ENCODE measurements around the gene GRAP2. TPM values are rescaled to one million over a fixed set of nuclear protein-coding genes. Genes with fewer than 3 reads are reported as not detected.

The GRAP2 gene
- total RNA-seq, 4 donors from 2014 or later, result 1.4 to 5.8 (median 3.9) TPM

- H3K27ac ChIP-seq (replicated peaks in 1 of 4), result no peak overlapping the region
- peaks cover 0 to 47% (median 0%) of the 10 kb centered on the region in 4 donors for H3K27me3 ChIP-seq
- 78% methylated on average over 5 of the region's 5 CpGs for WGBS
- no peaks in the 10 kb centered on the region for H3K9me3 ChIP-seq
- intact Hi-C loops (cut with DNase I), result no loop called here
- no peaks in the 10 kb centered on the region for H3K36me3 ChIP-seq
- H3K4me3 ChIP-seq, result no peak overlapping the region
- TF ChIP-seq CTCF (IDR thresholded peaks at IDR 0.05) (no peak), EP300 (IDR thresholded peaks at IDR 0.05) (no peak), POLR2A (IDR thresholded peaks at IDR 0.05; ENCODE audit: low read depth) (no peak), POLR2AphosphoS5 (IDR thresholded peaks at IDR 0.05) (no peak)
- DNase-seq (ENCODE audit: extremely low spot score), result no peak
- H3K4me1 ChIP-seq, result no peaks in the 10 kb centered on the region
Observed at GRCh38 chr22:39926753-39927152, 25.9 kb downstream of the GRAP2 start.

DNA sequence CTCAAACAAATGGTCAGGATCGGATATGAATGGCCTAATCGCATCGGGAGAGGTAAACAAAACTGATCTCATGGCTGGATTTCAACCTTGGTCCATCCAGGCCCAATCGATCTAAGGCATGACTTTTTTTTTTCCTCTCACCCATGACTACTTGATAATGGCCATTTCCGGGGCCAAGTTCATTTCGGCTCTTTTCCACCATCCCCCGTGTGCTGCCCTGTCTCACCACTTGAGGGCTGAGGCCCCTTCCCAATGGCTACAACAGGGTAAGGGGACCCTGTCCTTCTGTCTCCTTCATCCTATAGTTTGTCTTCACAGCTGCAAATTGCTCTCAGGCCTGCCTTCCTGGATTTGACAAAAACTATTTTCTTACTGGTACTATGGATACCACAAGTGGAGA, 26.7 kb downstream of the GRAP2 start:
- Histone ChIP-seq H3K4me3 (no peak overlapping the region), H3K27ac (replicated peaks in 1 of 4) (no peak overlapping the region), H3K27me3 (peaks cover 0 to 52% (median 0%) of the 10 kb centered on the region in 4 donors), H3K36me3 (no peaks in the 10 kb centered on the region), H3K4me1 (no peaks in the 10 kb centered on the region), H3K9me3 (no peaks in the 10 kb centered on the region)
- no peak for DNase-seq (ENCODE audit: extremely low spot score)
- no peak for TF ChIP-seq EP300 (IDR thresholded peaks at IDR 0.05)
- no peak for TF ChIP-seq CTCF (IDR thresholded peaks at IDR 0.05)
- no peak for TF ChIP-seq POLR2AphosphoS5 (IDR thresholded peaks at IDR 0.05)
- no peak for TF ChIP-seq POLR2A (IDR thresholded peaks at IDR 0.05; ENCODE audit: low read depth)
- intact Hi-C loops (cut with DNase I), result no loop called here
- 67% methylated on average over 7 of the region's 7 CpGs for WGBS

DNA sequence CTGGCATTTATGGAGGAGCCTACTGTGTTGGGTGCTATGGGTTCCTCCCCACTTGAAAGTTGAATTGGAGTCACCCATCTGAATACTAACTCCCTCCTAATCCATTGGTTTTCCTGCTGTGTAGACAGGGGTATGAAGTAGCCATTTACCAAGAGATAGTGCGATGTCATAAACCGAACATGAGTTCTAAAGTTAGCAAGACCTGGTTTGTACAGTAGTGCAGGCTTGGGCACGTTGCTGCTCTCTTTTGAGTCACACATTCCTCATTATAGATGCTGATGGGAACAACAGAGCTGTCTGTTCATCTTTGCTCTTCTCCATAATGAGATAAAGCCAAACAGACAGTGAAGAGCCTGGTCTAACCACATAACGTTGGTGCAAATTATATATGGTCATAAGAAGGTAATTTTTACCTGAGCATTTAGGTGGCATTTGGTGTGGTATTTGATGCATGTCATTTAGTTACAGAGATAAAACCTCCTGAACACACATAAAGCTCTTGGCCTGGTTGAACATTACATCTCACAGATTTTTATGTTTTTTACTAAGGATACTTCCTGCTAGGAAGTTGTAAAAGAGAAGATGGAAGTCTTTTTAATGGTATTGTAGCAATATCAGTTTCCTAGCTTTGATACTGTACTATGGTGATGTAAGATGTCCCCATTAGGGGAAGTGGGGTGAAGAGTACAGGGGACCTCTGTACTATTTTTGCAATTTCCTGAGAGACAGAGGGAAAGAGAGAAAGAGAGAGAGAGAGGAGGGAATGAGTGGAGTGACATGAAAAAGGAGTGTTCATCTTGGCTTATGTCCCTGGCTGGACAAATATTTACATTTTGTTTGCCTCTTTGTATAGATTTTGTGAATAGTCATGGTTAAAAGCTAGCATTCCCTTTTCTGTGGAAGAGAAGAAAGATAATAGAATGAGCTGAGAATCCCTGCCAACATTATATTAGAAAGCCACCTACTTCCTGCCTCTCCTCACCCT, 27.9 kb downstream of the GRAP2 start:
- H3K9me3 ChIP-seq, result no peaks in the 10 kb centered on the region
- no peak overlapping the region for H3K27ac ChIP-seq (replicated peaks in 1 of 4)
- TF ChIP-seq POLR2AphosphoS5 (IDR thresholded peaks at IDR 0.05) (no peak), EP300 (IDR thresholded peaks at IDR 0.05) (no peak), POLR2A (IDR thresholded peaks at IDR 0.05; ENCODE audit: low read depth) (no peak), CTCF (IDR thresholded peaks at IDR 0.05) (no peak)
- peaks cover 0 to 55% (median 0%) of the 10 kb centered on the region in 4 donors for H3K27me3 ChIP-seq
- WGBS, result 76% methylated on average over 4 of the region's 4 CpGs
- H3K36me3 ChIP-seq, result no peaks in the 10 kb centered on the region
- no peak for DNase-seq (ENCODE audit: extremely low spot score)
- H3K4me1 ChIP-seq, result no peaks in the 10 kb centered on the region
- no peak overlapping the region for H3K4me3 ChIP-seq
- intact Hi-C loops (cut with DNase I), result no loop called here

DNA sequence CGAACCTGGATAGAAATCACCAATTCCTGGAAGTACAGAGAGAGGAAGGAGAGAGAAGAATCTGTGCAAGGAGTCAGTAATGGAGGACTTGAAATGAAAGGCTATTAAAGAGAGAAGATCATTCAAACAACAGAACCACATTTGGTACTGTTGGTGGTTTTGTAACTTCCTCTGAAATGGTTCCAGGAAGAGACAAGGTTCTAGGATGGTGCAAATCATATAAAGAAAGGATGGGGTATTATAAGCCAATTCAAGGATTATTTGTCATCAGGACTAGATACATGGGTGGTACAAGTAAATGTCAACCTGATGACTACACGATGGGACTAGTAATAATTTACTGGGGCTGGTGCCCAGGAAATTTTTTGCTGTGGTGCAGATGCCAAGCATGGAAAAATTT, 30.4 kb downstream of the GRAP2 start:
- Histone ChIP-seq H3K27ac (replicated peaks in 1 of 4) (no peak overlapping the region), H3K9me3 (no peaks in the 10 kb centered on the region), H3K4me3 (no peak overlapping the region), H3K27me3 (peaks cover 0 to 40% (median 0%) of the 10 kb centered on the region in 4 donors), H3K36me3 (no peaks in the 10 kb centered on the region), H3K4me1 (no peaks in the 10 kb centered on the region)
- no peak for DNase-seq (ENCODE audit: extremely low spot score)
- intact Hi-C loops (cut with DNase I), result no loop called here
- 70% methylated on average over 2 of the region's 2 CpGs for WGBS
- TF ChIP-seq POLR2AphosphoS5 (IDR thresholded peaks at IDR 0.05) (no peak), EP300 (IDR thresholded peaks at IDR 0.05) (no peak)

DNA sequence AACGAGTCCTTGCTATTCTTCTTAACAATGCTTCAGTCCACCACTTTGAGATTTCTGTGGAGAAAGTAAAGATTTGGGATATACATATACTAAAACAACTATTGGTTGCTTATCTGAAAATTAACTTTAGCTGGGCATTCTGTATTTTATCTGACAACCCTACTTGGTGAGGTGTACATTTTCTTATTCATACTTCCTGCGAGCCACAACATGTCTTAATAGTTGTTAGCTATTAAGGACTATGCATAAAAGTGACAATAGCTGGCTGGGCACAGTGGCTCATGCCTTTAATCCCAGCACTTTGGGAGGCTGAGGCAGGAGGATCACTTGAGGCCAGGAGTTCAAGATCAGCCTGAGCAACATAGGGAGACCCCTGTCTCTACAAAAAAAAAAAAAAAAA, 31.3 kb downstream of the GRAP2 start:
- no peak for TF ChIP-seq CTCF (IDR thresholded peaks at IDR 0.05)
- no peak for TF ChIP-seq POLR2AphosphoS5 (IDR thresholded peaks at IDR 0.05)
- TF ChIP-seq POLR2A (IDR thresholded peaks at IDR 0.05; ENCODE audit: low read depth), result no peak
- no peak for TF ChIP-seq EP300 (IDR thresholded peaks at IDR 0.05)
- intact Hi-C loops (cut with DNase I), result no loop called here
- H3K9me3 ChIP-seq, result no peaks in the 10 kb centered on the region

More for the DNA sequence above, 31.3 kb downstream of the GRAP2 start:
- DNase-seq (ENCODE audit: extremely low spot score), result no peak
- Histone ChIP-seq H3K27ac (replicated peaks in 1 of 4) (no peak overlapping the region), H3K4me1 (no peaks in the 10 kb centered on the region), H3K27me3 (peaks cover 0 to 34% (median 0%) of the 10 kb centered on the region in 4 donors), H3K36me3 (no peaks in the 10 kb centered on the region), H3K4me3 (no peak overlapping the region)
- whole genome bisulfite sequencing, result 88% methylated on average over 2 of the region's 2 CpGs

Measured in esophagus muscularis mucosa (tissue), 4 donors.